AML-193 (cell line): ENCODE data around the gene TTLL11.

Experiments
- DNase-seq, 2 experiments: peaks; one replicate each; lab custom pipeline; 2025; lab: John Stamatoyannopoulos, UW

TTLL11 gene

DNA sequence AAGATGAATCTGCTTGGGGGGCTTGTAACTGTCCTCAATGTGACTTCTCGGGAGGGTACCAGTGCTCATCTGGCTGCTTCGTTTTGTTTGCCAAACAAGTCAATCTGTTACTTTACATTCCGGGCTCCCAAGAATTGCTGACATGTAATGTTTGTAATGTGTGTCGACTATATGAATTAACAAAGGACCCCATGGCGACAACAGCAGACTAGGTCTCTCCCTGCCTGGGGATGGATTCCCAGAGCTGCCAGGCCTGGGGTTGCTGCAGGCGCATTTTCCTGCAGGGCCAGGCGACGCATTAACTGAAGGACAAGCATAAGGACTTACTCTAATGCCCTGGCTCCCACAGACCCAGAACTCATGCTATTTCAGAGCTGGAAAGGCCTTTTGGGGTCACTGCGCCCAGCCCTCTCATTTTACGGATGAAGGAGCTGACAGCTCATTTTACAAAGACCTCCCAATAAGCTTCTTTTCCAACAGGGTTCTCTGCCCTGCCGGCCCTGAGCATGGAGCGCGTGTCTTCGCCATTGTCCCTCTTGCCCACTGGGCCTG, 214.8 kb downstream of the TTLL11 start:
- DNase-seq: no peak

DNA sequence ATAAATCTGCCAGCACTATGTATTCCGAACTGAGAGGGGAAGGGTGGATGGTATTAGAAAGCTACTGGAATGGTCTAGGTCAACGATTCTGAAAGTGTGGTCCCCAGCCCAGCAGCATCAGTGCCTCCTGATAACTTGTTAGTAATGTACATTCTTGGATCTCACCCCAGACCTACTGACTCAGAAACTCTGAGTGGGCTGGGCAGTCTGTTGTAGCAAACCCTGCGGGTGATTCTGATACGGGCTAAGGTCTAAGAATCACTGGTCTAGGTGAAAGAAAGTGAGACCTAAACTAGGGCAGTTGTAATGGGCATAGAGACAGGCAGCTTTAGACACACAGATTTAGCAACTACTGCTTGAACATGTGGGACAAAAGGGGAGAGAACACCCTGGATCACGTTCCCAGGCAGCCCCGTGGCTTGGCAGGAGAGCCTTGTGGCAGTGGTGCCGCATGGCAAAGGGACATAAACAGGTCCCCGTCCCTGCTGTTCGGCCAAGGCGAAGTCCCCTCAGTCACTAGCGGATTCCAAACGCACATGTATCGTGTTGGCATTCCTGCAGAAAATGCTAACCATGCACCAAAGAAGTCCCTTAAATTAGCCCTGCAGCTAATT, 216.3 kb downstream of the TTLL11 start:
- no peak for DNase-seq

DNA sequence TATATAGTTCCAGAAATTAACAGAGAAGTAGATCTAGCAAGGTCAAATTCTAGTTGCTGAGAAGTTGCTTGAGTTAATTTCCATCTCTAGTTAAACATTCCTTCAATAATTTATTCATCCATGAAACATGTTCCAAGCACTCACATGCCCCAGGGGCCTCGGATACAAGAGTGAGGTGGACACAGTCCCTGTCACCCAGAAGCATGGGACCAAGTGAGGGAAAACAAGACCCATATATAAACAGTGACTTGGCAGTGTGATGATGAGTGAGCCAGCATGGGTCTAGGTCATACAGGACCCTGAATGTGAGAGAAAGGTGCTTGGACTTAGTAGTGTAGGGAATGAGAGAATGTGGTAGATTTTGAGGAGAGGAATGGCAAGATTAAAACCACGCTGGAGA, 216.9 kb downstream of the TTLL11 start:
- no peak for DNase-seq

DNA sequence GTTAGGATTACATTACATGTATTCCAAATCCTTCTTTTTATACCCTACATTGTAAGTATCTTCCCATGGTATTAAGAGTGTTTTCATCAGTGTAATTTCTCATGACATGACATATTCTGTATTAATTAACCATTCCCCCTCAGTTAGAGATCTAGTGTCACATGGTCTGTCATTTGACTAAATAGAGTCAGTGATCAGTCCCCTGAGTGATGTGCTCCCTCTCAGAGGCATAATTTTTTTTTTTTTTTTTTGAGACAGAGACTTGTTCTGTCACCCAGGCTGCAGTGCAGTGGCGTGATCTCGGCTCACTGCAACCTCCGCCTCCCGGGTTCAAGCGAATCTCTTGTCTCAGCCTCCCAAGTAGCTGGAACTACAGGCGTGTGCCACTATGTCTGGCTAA, 218.6 kb downstream of the TTLL11 start:
- DNase-seq: no peak

DNA sequence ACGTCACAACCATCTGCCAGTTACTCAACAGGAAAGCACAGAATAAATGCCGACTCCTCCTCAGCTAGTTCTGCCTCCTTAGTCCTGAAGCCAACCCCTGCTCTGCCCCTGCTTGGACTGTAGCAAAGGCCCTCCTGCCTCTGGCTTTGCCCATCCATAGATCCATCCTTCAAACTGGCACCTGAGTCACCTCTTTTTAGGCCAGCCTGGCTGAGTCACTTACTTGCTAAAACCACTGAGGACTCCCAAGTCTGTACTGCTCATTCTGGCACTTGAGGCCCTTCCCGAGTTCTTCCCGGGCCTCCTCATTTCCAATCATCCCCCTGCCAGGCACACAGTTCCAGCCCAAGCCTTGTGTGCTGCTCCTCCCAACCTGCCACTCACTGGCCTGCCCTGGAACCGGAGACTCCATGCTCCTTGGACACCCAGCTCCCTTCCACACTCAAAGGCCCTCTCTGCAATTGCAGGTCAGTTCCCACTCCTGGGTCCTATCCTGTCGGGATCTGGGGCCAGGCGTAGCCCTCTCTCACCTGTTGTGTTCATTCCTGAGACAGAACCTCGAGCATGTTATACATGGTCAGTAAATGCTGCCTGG, 221.6 kb downstream of the TTLL11 start:
- no peak for DNase-seq

DNA sequence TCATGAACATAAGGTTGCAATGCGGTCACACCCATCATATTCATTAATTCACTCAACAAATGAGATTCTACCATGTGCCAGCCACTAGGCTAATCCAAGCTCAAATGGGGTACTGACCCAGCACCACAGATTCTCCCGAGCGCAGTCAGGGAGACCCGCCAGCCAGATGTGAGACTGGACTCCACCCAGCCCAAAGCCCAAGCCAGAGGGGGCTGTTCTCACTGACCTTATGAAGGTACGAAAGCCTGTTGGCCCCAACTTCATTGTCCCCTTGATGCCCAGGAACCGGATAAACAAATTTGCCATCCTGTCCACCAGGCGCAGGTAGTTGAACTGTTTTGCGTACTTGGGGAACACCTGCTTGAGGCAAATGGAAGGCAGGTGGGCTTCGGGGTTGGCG, 222.8 kb downstream of the TTLL11 start:
- DNase-seq: no peak

DNA sequence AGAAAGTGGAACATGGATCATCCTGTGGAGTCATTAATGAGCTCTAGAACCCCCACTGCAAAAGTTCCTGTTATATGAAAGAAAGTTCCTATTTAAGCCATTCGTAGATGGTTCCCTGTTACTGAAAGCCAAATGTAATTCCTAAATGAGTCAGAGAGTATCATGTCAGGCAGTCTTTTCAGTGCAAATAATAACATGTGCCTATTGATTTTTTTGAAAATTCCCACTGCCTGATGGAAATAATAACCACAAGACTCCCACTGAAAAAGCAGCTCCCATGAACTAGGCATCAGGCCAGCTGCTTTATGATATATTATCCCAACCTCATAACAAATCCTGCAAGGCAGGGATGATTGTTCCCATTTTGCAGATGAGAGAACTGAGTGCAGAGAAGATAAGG, 224.5 kb downstream of the TTLL11 start:
- no peak for DNase-seq

DNA sequence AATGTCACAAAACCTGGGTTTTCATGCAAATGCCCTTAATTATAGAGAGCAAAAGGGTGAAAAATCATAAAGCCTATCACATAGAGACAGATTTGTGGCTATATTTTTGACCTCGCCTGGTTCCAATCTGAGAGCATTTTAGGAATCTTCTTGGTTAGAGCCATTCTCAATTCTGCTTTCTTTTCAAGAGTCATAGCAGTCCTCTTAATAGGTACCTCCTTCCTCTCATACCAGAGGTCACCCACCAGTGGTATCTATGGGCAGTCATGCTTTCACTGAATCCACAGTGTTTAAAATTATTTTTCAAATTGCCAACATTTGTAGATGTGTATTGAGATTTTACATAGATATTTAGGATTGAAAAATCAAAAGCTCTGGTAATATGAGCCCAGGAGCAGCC, 226.2 kb downstream of the TTLL11 start:
- no peak for DNase-seq

DNA sequence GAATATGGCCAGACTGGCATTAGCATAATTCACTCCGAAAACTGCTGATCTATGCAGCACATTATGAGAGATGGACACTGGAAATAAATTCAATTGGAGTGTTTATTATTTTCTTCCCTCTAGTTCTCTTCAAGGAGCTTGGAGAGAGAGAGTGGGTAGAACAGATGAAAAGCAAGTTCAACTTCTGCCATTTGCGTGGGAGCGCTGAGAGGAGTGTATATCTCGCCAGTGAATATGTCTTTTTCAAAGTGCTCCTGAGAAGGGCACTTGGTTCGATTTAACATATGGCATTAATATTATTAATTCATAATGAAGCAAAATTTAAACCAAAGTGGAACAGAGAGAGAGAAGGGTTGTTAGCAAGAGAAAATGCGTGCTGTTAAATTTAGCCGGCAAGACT, 227.2 kb downstream of the TTLL11 start:
- DNase-seq: no peak

DNA sequence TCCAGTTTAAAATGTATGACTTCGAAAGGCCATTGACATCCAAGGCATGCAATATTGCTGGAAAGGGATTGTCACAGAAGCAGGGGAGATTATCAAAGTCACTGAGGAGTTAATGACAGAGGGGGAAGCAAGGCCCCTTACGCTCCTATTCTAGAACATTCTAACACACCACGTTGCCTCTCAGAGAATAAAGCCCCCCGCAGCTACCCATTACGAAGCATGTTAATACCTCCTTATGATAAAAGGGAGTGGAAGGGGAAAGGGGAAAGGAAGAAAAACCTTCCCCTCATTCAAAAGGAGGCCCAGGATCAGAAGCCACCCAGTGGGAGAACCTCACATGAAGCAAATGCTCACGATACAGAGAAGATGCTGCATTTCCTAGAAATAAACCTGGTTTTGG, 228.0 kb downstream of the TTLL11 start:
- no peak for DNase-seq

DNA sequence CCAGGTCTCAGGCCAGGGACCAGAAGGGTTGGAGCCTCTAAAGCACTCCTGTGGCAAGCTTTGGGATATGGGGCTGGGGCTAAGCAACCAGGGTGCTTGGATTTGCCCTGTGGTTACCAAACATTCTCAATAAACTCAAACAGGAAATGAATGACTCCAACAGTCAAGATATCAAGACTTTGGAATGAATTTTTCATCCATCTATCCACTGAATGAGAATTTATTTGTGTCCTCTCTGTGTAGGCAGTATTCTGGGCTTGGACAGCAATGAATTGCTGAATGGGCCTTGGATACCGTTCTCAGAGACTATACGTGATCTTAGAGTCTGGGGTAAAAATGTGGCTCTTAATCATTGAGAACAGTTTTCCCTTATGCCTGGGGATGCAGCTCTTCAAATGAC, 229.2 kb downstream of the TTLL11 start:
- no peak for DNase-seq

DNA sequence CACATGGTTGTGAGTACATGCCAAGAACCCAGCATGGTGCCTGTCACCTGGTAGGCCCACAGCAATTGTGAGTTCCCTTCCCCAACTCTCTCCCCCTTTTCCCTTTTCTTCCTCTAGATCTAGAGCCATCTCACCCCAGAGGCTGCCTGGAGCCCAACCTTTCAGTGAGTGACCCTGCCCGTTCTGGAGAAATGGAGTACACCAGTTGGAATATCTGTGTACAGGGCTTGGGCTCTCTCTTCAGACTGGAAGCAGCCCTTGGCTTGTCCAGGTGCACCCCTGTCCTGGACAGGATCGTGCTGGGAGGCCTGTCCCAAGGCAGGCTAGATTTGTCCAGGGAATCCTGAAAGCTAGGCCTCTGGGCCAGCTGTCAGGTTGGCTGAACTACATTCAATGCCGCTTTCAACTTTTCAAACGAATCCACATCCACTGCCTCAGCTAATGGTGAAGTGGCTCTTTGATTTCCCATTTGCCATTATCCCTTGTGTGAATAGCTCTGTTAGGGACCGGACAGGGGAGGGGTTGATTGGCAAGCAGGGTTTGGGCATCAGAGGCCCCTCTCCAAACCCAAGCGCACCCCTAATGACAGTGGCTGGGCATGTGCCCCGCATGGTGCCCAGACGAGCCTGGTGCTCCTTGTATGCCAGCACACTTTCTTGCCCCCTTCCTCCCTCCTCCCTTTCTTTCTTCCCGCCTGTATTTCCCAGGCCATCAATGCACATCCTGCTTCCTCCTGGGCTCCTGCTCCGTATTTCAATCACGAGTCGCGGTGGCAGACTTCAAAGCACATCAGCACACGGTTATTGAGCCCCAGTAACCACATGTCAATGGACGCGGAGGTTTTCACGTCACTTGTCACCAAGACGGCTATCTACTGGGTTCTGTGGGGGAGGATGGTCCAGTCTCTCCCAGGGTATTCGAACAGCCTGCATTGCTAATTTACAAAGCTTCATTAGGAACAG, 230.5 kb downstream of the TTLL11 start:
- DNase-seq: no peak

DNA sequence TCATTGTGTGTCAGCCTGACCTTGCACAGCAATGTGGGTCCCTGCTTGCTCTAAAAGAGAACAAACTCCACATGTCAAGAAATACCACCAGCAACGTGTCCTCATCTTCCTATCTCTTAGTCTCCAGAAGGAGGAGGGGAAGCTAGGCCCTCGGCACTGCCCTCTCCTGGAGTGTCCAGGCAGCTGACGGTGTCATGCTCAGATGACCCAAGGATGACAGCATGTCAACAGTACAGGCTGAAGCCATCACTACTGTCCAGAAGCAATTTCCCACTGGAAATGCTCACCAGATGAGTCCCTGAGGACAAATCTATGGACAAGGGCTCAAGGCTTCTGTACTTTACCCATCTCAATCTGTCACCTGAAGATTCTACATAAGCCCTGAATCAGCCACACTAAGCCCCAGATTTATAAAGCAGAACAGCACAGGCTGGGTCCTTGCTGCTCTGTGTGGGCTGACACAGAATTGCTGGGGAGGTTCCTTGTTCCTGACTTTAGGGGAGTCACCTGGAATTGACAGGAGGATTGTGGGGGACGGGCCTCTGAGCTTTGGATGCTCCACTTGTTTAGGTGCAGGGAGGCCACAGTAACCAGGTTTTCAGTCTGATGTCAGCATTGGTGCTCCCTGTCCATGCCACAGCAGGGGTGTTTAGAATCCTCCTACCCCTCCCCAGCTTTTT, 231.5 kb downstream of the TTLL11 start:
- peak; percentile 9 to 14 for DNase-seq

DNA sequence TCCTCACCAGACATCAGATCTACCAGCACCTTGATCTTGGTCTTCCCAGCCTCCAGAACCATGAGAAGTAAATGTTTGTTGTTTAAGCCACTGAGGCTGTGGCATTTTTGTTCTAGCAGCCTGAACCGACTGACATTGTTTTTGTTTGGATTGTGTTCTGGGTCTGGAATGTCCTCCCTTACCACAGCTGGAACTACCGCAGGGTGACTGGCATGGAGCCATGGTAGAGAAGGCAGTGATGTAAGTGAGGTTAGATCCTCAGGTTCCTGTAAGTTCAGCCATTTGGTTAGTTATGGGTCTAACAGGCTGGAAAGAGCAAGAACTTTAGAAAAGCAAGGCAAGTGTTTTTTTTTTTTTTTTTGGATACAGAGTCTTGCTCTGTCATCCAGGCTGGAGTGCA, 232.4 kb downstream of the TTLL11 start:
- no peak for DNase-seq

DNA sequence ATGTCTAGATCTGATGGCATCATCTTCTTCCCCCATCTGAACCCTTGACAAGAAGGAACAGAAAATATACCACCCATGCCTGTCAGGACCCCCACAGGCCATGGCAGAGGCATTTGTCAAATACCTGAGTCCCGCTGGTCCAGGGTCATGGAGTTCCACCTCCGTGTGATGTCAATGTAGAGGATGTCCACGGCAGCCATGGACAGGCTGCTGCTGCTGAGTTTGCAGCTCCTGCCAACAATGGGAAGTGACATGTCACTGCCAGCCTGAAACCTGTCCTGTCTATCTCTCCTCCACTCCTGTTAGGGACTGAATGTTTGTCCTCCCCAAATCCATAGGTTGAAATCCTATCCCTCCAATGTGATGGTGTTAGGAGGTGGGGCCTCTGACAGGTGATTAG, 232.9 kb downstream of the TTLL11 start:
- no peak for DNase-seq

DNA sequence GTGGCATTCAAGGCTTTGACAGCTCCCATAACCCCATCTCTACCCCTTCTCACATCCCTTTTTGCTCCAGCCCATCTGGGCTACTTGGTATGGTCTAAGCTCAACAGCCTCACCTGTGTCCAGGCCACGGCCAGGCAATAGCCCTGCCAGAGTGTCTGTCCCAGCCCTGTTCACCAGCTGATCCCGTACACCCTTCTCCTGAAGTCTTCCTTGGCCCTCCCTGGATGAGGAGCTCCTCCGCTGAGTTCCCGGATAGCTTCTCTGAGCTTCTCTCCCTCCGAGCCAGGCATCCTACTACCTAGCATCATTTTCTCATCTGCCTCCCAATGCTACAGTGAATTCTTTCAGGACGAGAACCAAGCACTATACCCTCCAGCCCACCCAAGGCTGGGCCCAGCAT, 233.5 kb downstream of the TTLL11 start:
- no peak for DNase-seq

DNA sequence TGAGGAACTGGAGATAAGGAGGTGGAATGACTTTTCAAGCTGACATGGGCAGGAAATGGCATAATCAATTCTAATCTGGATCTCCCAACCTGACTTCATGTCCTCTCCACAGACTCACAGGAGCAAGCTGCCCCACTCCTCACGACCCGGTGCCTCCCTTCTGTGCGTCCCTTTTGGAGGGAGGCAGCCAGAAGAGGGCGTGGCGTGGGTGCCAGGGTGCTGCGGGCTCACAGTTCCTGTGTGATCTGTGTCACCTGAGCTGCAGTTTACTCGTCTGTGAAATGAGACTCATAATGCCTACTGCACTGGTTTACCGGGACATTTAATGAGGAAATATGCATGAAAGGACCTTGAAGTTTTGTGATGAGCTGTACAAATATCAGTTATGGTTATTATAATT, 234.3 kb downstream of the TTLL11 start:
- no peak for DNase-seq

DNA sequence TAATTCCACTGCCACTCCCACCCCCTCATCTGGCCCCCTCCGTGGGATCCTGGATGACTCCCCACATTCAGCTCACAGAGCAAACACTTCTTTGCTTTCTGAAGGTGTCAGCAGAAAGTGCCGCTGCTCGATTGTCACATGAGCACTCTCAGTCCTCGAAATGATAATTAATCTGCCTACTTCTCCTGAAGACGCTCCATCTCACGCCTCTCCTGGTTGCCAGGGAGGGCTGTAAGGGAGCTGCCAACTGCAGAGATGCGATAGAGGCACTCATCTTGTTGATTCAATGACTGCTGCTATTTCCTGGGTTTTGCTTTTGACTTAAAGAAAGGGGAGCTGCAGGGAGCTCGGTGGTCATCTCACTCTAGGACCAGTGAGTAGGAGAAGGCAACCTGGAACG, 235.2 kb downstream of the TTLL11 start:
- no peak for DNase-seq

DNA sequence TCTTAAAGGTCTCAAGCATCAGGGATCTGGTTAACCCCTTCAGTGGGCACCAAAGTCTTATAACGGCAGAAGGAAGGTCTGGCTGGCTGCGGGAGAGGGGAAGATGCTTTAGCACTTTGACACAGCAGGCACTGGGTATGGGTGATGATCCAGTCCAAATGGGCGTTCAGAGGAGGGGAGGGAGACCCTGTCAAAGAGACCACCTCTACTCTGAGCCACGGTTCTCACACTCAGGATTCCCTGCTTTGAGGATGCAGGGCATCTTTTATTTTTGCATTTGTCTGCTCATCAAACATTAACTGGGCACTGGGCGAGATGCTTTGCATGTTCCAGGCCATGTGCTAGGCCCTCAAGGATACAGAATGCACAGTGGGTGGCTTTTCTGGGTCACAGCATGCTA, 237.6 kb downstream of the TTLL11 start:
- DNase-seq: no peak

DNA sequence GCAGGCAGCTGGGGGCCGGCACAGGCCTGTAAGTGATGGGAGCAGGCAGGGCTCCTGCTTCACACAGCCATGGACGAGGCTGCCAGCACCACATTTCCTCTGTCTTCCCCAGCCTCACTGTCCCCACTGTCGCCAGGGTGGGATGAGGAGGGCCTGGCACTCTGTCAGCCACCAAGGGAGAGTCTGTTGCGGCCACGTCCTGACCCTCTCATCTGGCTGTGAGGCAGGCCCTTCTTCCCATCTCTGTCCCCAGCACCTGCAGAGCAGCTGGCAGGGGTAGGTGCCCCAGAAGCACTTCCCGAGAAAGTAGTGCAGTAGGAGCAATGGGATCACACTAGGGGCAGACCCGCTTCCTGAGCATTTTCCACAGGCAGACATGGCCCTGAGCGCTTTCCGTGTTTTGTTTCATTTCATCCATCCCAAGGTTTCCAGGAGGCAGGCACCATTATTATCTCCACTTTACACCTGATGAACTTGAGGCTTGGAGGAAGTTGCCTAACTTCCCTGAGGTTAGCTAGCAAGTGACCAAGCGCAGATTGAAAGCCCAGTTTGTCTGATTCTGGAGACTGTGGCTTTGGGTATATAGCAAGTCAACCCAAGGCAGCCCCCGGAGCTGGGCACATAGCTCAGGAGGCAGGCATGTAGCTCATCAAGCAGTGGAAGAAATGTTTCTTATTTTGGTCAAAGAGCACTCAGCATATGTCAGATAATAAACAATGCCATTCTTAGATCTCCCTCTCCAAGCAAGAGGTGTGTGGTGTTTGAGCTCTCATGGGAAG, 239.3 kb downstream of the TTLL11 start:
- DNase-seq: no peak
